IgD-negative memory B cell (primary cell): Measurements from ENCODE around the gene LYRM4. TPM values are rescaled to one million over a fixed set of nuclear protein-coding genes. Genes with fewer than 3 reads are reported as not detected.
"Not testable (repeated sequence)": the region's sequence is repeated elsewhere in the genome, so short reads cannot be mapped to it uniquely, and the experiment has no call there.

ENCODE experiments used
- H3K27ac Mint-ChIP-seq, 3 donors: one replicate each; pipeline ENCODE4 v1.8.0; 2020 to 2022; ENCODE audit warnings: mild to moderate bottlenecking in 3 of 3, mixed read lengths in 3 of 3, moderate library complexity in 1 of 3
- H3K27me3 Mint-ChIP-seq: one replicate; pipeline ENCODE4 v1.8.0; 2021; ENCODE audit warnings: mixed read lengths
- H3K36me3 Mint-ChIP-seq: one replicate; pipeline ENCODE4 v1.8.0; 2020; ENCODE audit warnings: mild to moderate bottlenecking, mixed read lengths
- H3K4me1 Mint-ChIP-seq, 3 donors: one replicate each; pipeline ENCODE4 v1.8.0; 2020 to 2022; ENCODE audit warnings: mixed read lengths in 3 of 3, mild to moderate bottlenecking in 1 of 3
- H3K4me3 Mint-ChIP-seq, 4 donors: one replicate each; pipeline ENCODE4 v1.8.0; 2020 to 2022; ENCODE audit warnings: mild to moderate bottlenecking in 4 of 4, mixed read lengths in 4 of 4, moderate library complexity in 3 of 4
- H3K9me3 Mint-ChIP-seq, 3 donors: one replicate each; pipeline ENCODE4 v1.8.0; 2020 to 2021; ENCODE audit warnings: mixed read lengths in 3 of 3, mild to moderate bottlenecking in 1 of 3
- polyA plus RNA-seq: library from polyadenylated mRNA; unstranded; fragments of 300-500 nt; fragmentation: Illumina TruSeq; gene quantifications from one replicate; pipeline ENCODE4 v1.2.3, GENCODE V29; 2021

The LYRM4 gene
- polyA plus RNA-seq, 1 donor from 2014 or later, result 36.3 TPM

GRCh38 chr6:5133943-5134342 lies 126.8 kb downstream of the LYRM4 start:
- H3K9me3 Mint-ChIP-seq, result no peaks in the 10 kb centered on the region
- H3K27ac Mint-ChIP-seq, result peak overlapping the region in 2 of 3 donors; percentile 15 to 76
- H3K27me3 Mint-ChIP-seq, result no peaks in the 10 kb centered on the region
- H3K4me3 Mint-ChIP-seq, result no peak overlapping the region
- H3K36me3 Mint-ChIP-seq, result peaks cover 5% of the 10 kb centered on the region
- peaks cover 22 to 32% (median 23%) of the 10 kb centered on the region in 3 donors for H3K4me1 Mint-ChIP-seq

- Mint-ChIP-seq H3K36me3 (peaks cover 3% of the 10 kb centered on the region), H3K27me3 (no peaks in the 10 kb centered on the region), H3K4me3 (peak overlapping the region; percentile 1 to 81 (median 50)), H3K4me1 (peaks cover 29 to 39% (median 30%) of the 10 kb centered on the region in 3 donors), H3K9me3 (no peaks in the 10 kb centered on the region), H3K27ac (peak overlapping the region; percentile 4 to 29 (median 6))
Observed at GRCh38 chr6:5132731-5133130, 128.0 kb downstream of the LYRM4 start.

GRCh38 chr6:5130135-5130866 lies 130.4 kb downstream of the LYRM4 start:
- Mint-ChIP-seq H3K27ac (peak overlapping the region in 1 of 3 donors; percentile 78), H3K4me3 (no peak overlapping the region), H3K36me3 (no peaks in the 10 kb centered on the region), H3K9me3 (no peaks in the 10 kb centered on the region), H3K27me3 (no peaks in the 10 kb centered on the region), H3K4me1 (peaks cover 23 to 34% (median 25%) of the 10 kb centered on the region in 3 donors)

GRCh38 chr6:5128351-5128750 lies 132.4 kb downstream of the LYRM4 start:
- Mint-ChIP-seq H3K9me3 (no peaks in the 10 kb centered on the region), H3K4me1 (peaks cover 22 to 31% (median 22%) of the 10 kb centered on the region in 3 donors), H3K27me3 (no peaks in the 10 kb centered on the region), H3K36me3 (peaks cover 3% of the 10 kb centered on the region), H3K27ac (no peak overlapping the region), H3K4me3 (no peak overlapping the region)

- peaks cover 3% of the 10 kb centered on the region for H3K36me3 Mint-ChIP-seq
- H3K27ac Mint-ChIP-seq, result no peak overlapping the region
- H3K4me1 Mint-ChIP-seq, result peaks cover 12 to 24% (median 14%) of the 10 kb centered on the region in 3 donors
- H3K9me3 Mint-ChIP-seq, result no peaks in the 10 kb centered on the region
- H3K27me3 Mint-ChIP-seq, result no peaks in the 10 kb centered on the region
- no peak overlapping the region for H3K4me3 Mint-ChIP-seq
Observed at GRCh38 chr6:5127106-5127687, 133.6 kb downstream of the LYRM4 start.

DNA sequence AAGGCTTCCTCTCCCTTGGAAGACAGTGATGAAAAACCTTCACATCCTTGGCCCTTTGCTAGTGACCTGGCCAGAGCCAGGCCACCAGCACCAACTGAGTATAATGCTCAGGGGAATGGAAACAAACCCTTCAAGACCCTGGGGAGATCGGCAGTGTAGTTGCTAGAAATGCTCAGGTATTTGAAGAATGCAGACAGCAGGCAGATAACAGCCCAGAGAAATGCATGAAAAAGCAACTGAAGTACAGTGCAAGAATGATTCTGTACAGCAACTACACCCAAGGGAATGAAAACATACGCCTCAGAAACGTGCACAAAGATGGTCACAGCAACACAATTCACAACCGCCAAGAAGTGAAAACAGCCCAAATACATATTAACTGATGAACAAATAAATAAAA lies 134.5 kb downstream of the LYRM4 start:
- H3K9me3 Mint-ChIP-seq, result no peaks in the 10 kb centered on the region
- H3K27me3 Mint-ChIP-seq, result no peaks in the 10 kb centered on the region
- H3K27ac Mint-ChIP-seq, result no peak overlapping the region
- H3K4me1 Mint-ChIP-seq, result peaks cover 11 to 21% (median 14%) of the 10 kb centered on the region in 3 donors
- H3K4me3 Mint-ChIP-seq, result no peak overlapping the region
- H3K36me3 Mint-ChIP-seq, result peaks cover 3% of the 10 kb centered on the region

DNA sequence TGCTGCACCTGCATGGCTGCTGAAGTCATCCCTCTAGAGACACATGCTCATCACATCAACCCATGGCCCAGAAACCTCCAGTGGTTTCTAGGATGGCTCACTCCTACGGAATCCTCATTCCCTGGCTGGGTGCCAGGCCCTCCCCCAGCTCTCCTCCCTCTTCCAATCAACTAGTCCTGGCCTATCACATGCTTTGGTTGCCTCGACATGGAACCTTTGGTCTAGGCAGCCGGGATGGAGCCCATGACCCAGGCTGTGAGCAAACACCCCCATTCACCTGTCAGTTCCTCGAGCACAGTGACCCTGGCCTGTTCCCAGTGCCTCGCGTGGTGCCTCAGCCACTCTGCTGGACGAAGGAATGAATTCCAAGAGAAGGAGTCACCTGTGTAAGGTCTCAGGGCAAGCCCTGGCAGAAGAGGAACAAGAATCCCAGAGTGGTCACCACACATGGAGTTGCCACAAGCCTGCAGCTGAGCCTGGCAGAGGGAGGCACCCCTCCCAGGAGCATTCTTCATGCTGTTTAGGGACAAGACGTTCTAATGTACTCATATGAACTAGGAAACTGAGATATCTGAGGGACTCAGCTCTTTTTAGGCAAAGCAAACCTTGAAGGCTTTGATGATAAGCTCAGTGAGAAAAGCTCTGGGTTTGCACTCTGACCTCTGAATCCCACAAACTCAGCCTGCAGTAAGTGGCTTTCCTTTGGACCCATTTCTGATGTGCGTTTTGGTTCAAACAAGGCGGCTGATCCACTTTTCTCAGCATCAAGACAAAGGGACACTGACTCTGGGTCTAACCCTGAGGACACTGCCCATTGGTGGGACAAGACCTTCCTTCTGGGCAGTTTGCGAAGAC lies 135.4 kb downstream of the LYRM4 start:
- peaks cover 11 to 16% (median 12%) of the 10 kb centered on the region in 3 donors for H3K4me1 Mint-ChIP-seq
- no peak overlapping the region for H3K4me3 Mint-ChIP-seq
- no peak overlapping the region for H3K27ac Mint-ChIP-seq
- H3K9me3 Mint-ChIP-seq, result no peaks in the 10 kb centered on the region
- peaks cover 3% of the 10 kb centered on the region for H3K36me3 Mint-ChIP-seq
- no peaks in the 10 kb centered on the region for H3K27me3 Mint-ChIP-seq

DNA sequence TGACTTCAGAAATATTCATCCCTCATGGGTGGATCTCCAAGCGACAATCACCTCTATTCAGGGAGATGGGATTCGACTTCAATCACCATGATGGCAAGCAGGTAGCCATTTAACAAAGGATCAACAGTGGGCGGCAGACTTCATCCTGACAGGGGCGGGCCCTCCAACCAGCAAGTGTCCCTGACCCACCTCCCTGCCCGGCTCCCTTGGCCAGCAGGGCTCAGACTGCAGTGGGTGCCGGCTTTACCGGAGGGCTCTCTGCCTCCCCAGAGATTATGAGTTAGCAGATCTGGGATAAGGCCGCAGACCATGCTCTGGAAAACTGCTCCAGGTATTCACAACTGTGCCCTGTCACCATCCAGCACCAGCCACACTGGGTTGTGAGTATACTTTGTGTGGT lies 136.2 kb downstream of the LYRM4 start:
- Mint-ChIP-seq H3K36me3 (peaks cover 3% of the 10 kb centered on the region), H3K27ac (no peak overlapping the region), H3K27me3 (no peaks in the 10 kb centered on the region), H3K4me1 (peaks cover 11 to 14% (median 12%) of the 10 kb centered on the region in 3 donors), H3K4me3 (no peak overlapping the region), H3K9me3 (no peaks in the 10 kb centered on the region)

DNA sequence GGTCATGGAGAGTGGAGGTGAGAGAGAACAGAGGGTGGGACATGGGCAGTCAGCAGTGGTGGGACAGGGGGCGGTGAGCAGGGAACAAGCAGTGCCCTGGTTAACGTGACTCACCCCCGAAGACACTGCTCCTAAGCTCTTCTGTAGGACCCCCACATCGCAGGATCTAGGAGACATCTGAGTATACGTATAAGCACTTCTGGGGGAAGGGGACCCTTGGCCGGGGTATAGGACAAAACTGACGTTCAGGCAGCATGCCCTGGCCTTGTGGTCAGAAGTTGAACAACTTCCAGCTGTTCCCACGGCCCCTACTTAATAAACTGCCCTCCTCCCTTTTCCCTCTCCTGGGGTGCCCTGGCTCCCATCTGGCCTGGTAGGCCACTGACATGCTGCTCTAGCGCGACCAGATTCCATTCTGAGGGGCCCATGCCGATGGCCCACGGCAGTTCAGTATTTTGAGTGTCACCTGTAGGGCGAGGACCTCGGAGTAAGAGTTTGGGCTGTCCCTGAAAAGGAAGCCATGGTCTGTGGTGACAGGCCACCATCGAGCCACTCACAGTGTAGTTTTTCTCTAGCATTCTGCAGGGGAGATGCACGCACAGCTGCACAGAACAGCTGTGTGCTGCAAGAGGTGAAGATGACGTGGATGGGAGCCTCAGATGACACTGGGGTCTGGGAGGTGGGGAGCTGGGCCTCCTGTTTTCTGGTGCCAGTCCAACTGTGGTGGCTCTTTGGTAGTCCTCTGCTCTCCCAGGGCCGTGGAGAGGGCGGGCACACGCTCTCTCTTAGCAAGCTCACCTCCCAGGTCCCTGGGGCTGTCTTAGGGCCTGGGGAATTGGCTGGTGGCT lies 137.2 kb downstream of the LYRM4 start:
- H3K27me3 Mint-ChIP-seq, result no peaks in the 10 kb centered on the region
- H3K4me3 Mint-ChIP-seq, result no peak overlapping the region
- peaks cover 4% of the 10 kb centered on the region for H3K36me3 Mint-ChIP-seq
- H3K4me1 Mint-ChIP-seq, result peaks cover 5 to 7% (median 6%) of the 10 kb centered on the region in 3 donors
- H3K9me3 Mint-ChIP-seq, result no peaks in the 10 kb centered on the region
- H3K27ac Mint-ChIP-seq, result no peak overlapping the region

DNA sequence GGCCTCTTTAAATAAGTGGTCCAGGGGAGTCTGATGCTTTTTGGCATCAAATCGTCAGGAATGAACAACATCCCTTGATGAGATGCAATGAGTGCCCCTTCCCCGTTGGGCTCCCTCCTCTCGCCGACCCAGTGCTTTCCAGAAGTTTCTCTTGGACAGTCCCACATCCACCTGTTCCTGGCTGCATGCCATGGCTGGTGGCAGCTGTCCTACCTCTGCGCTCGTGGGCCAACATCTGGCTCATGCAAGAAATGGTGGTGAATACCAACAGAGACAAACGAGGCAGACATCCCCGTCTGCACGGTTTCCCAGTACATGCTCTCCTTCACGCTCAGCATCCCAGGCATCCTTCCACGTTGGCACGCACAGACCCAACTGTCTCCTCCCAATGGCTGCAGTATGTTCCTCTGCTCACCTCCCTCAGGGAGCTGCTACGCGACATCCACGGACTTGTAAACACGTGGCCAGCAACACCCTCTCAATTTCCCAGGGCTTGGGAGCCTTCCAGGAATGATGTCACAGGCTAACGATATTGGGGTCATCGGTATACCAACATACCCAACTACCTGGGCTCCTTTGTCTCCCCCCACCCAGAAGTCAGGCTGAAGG lies 138.1 kb downstream of the LYRM4 start:
- Mint-ChIP-seq H3K27ac (no peak overlapping the region), H3K27me3 (no peaks in the 10 kb centered on the region), H3K4me3 (no peak overlapping the region), H3K36me3 (peaks cover 7% of the 10 kb centered on the region), H3K4me1 (peaks cover 0 to 3% (median 0%) of the 10 kb centered on the region in 3 donors), H3K9me3 (no peaks in the 10 kb centered on the region)

DNA sequence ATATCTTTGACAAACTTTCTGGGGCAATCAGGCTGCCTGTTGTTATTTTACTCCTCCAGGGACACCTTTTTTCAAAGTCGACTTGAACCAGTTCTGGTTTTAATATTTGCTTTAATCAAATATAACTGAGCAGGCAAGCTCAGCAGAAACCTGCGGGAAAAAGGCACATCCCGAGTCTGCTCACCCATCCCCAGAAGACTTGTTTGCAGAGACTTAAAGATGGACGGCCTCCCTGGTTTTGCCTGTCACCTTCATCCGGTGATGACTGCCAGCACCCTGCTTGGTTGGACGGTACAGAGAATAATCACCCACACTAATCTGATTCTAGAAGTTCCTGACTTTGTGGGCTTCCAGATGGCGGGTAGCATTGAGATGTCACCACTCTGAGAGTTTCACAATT lies 138.8 kb downstream of the LYRM4 start:
- H3K27me3 Mint-ChIP-seq, result no peaks in the 10 kb centered on the region
- peaks cover 9% of the 10 kb centered on the region for H3K36me3 Mint-ChIP-seq
- no peak overlapping the region for H3K27ac Mint-ChIP-seq
- no peak overlapping the region for H3K4me3 Mint-ChIP-seq
- H3K9me3 Mint-ChIP-seq, result no peaks in the 10 kb centered on the region
- peaks cover 0 to 3% (median 0%) of the 10 kb centered on the region in 3 donors for H3K4me1 Mint-ChIP-seq

- Mint-ChIP-seq H3K9me3 (no peaks in the 10 kb centered on the region), H3K4me3 (no peak overlapping the region), H3K36me3 (peaks cover 9% of the 10 kb centered on the region), H3K4me1 (peaks cover 0 to 3% (median 0%) of the 10 kb centered on the region in 3 donors), H3K27me3 (no peaks in the 10 kb centered on the region), H3K27ac (no peak overlapping the region)
Observed at GRCh38 chr6:5121479-5121878, 139.3 kb downstream of the LYRM4 start.

- not testable (repeated sequence) for H3K36me3 Mint-ChIP-seq, H3K27me3 Mint-ChIP-seq, H3K4me3 Mint-ChIP-seq, H3K9me3 Mint-ChIP-seq, H3K27ac Mint-ChIP-seq, H3K4me1 Mint-ChIP-seq
Observed at GRCh38 chr6:5120543-5120942, 140.2 kb downstream of the LYRM4 start.

GRCh38 chr6:5120011-5120410 lies 140.7 kb downstream of the LYRM4 start:
- Mint-ChIP-seq H3K4me1 (peaks cover 0 to 2% (median 0%) of the 10 kb centered on the region in 3 donors), H3K27ac (no peak overlapping the region), H3K36me3 (peaks cover 9% of the 10 kb centered on the region), H3K4me3 (no peak overlapping the region), H3K27me3 (no peaks in the 10 kb centered on the region), H3K9me3 (no peaks in the 10 kb centered on the region)
